H1 (cell line): ENCODE data around the gene FGF6. TPM values are rescaled to one million over a fixed set of nuclear protein-coding genes. Genes with fewer than 3 reads are reported as not detected.

Experiments used
- CTCF ChIA-PET: fragments of 300-600 bp; sonication (Branson Sonifier 250); formaldehyde crosslinking; loops from one replicate; lab custom pipeline; 2021; ENCODE audit not compliant: partially characterized antibody; lab: Charles Lee
- POLR2A ChIA-PET: fragments of 300-600 bp; sonication (Branson Sonifier 250); formaldehyde crosslinking; loops from one replicate; lab custom pipeline; 2021; ENCODE audit warnings: inconsistent platforms; ENCODE audit not compliant: partially characterized antibody; lab: Charles Lee
- DNase-seq, 2 experiments: peaks; one replicate each; pipeline versions ENCODE4 v3.0.0 to v3.0.0-alpha.2; 2010 to 2022; ENCODE audit warnings: low spot score in 2 of 2, low read depth in 1 of 2, mixed read lengths in 1 of 2
- FAIRE-seq: peaks from 2 replicates; lab custom pipeline; 2011; peaks lifted over from hg19 to GRCh38; lab: Jason Lieb, UNC
- H2AFZ ChIP-seq: 2 replicates; pipeline ENCODE4 v1.8.1; 2012; ENCODE audit warnings: low read length, inconsistent platforms
- H2AK5ac ChIP-seq: 2 replicates; pipeline ENCODE4 v1.6.1; 2013; ENCODE audit warnings: low read depth, low read length
- H2BK120ac ChIP-seq: replicated peaks from 2 replicates; pipeline ENCODE3; 2013; ENCODE audit warnings: low read depth, low read length, inconsistent platforms
- H2BK12ac ChIP-seq: 2 replicates; pipeline ENCODE4 v1.6.1; 2013; ENCODE audit warnings: low read depth, low read length
- H2BK15ac ChIP-seq: 2 replicates; pipeline ENCODE4 v1.6.1; 2013; ENCODE audit warnings: low read length
- H2BK20ac ChIP-seq: 2 replicates; pipeline ENCODE4 v1.6.1; 2013; ENCODE audit warnings: low read length
- H2BK5ac ChIP-seq: 2 replicates; pipeline ENCODE4 v1.6.1; 2013; ENCODE audit warnings: low read depth, low read length
- H3K14ac ChIP-seq: 2 replicates; pipeline ENCODE4 v1.6.1; 2013; ENCODE audit warnings: inconsistent platforms; ENCODE audit not compliant: insufficient read length
- H3K18ac ChIP-seq: 2 replicates; pipeline ENCODE4 v1.6.1; 2013; ENCODE audit warnings: low read length; ENCODE audit errors: extremely low read depth
- H3K23ac ChIP-seq: 2 replicates; pipeline ENCODE4 v1.6.1; 2013; ENCODE audit warnings: inconsistent platforms; ENCODE audit not compliant: insufficient read length
- H3K23me2 ChIP-seq: 2 replicates; pipeline ENCODE4 v1.6.1; 2013; ENCODE audit warnings: low read depth, low read length
- H3K27ac ChIP-seq: 2 replicates; pipeline ENCODE4 v1.6.1; 2011; ENCODE audit warnings: low read depth, low read length, inconsistent platforms
- H3K27me3 ChIP-seq, 4 experiments: replicated peaks in 1 of 4; 1 replicate in 1 of 4; 2 replicates in 3 of 4; pipeline versions ENCODE4 v1.6.1 to v1.8.1; 2011 to 2013; ENCODE audit warnings: low read length in 3 of 4, mild to moderate bottlenecking in 3 of 4, inconsistent platforms in 2 of 4, mixed read lengths in 2 of 4, moderate library complexity in 1 of 4; ENCODE audit not compliant: control insufficient read depth in 3 of 4, insufficient read depth in 3 of 4; ENCODE audit errors: extremely low read depth in 1 of 4
- H3K36me3 ChIP-seq, 4 experiments: 2 replicates each; pipeline versions ENCODE4 v1.6.1 to v1.8.1; 2011 to 2013; ENCODE audit warnings: mild to moderate bottlenecking in 4 of 4, low read length in 3 of 4, moderate library complexity in 2 of 4, control low read depth in 1 of 4, inconsistent platforms in 1 of 4; ENCODE audit not compliant: insufficient read depth in 4 of 4, control insufficient read depth in 2 of 4
- H3K4ac ChIP-seq: replicated peaks from 2 replicates; pipeline ENCODE3; 2013; ENCODE audit warnings: low read length, low read depth, mixed read lengths, inconsistent platforms; ENCODE audit not compliant: insufficient read length
- H3K4me1 ChIP-seq, 4 experiments: replicated peaks in 1 of 4; 1 replicate in 1 of 4; 2 replicates in 3 of 4; pipeline versions ENCODE4 v1.6.1 to v1.8.1; 2011 to 2013; ENCODE audit warnings: low read length in 3 of 4, inconsistent platforms in 2 of 4, mixed read lengths in 1 of 4; ENCODE audit not compliant: insufficient read depth in 4 of 4, control insufficient read depth in 3 of 4
- H3K4me2 ChIP-seq, 2 experiments: 2 replicates each; pipeline versions ENCODE4 v1.6.1 to v1.8.1; 2011 to 2013; ENCODE audit warnings: low read depth in 2 of 2, low read length in 2 of 2, control low read depth in 1 of 2, inconsistent platforms in 1 of 2, mild to moderate bottlenecking in 1 of 2; ENCODE audit not compliant: insufficient read depth in 1 of 2
- H3K4me3 ChIP-seq, 4 experiments: fragments of 200-600, 300-600 bp in 1 of 4; sonication (generic), shearing (Covaris generic), sonication (Bioruptor Twin) in 1 of 4; 2 replicates each; pipeline versions ENCODE4 v1.5.1 to v1.8.1; 2011 to 2016; ENCODE audit warnings: low read length in 4 of 4, low read depth in 3 of 4, control low read depth in 2 of 4, inconsistent platforms in 2 of 4, mild to moderate bottlenecking in 2 of 4, mixed read lengths in 1 of 4, moderate library complexity in 1 of 4; ENCODE audit not compliant: insufficient read depth in 2 of 4; ENCODE audit errors: extremely low read depth in 1 of 4
- H3K56ac ChIP-seq: replicated peaks from 2 replicates; pipeline ENCODE3; 2013; ENCODE audit warnings: low read depth, mild to moderate bottlenecking, mixed read lengths, low read length, inconsistent platforms; ENCODE audit not compliant: insufficient read length
- H3K79me1 ChIP-seq: 2 replicates; pipeline ENCODE4 v1.6.1; 2013; ENCODE audit warnings: low read depth, low read length, control low read depth
- H3K79me2 ChIP-seq, 2 experiments: 2 replicates each; pipeline versions ENCODE4 v1.6.1 to v1.8.1; 2012 to 2013; ENCODE audit warnings: low read length in 2 of 2, mild to moderate bottlenecking in 2 of 2, inconsistent platforms in 1 of 2; ENCODE audit not compliant: insufficient read depth in 2 of 2, control insufficient read depth in 1 of 2
- H3K9ac ChIP-seq, 4 experiments: replicated peaks in 1 of 4; 1 replicate in 1 of 4; 2 replicates in 3 of 4; pipeline versions ENCODE4 v1.6.1 to v1.8.1; 2011 to 2013; ENCODE audit warnings: low read depth in 3 of 4, low read length in 3 of 4, control low read depth in 2 of 4, mild to moderate bottlenecking in 2 of 4, moderate library complexity in 2 of 4, inconsistent platforms in 1 of 4; ENCODE audit errors: extremely low read depth in 1 of 4
- H3K9me3 ChIP-seq, 2 experiments: 2 replicates each; pipeline versions ENCODE4 v1.6.1 to v1.8.1; 2012 to 2013; ENCODE audit warnings: mild to moderate bottlenecking in 2 of 2, moderate library complexity in 2 of 2, control low read depth in 1 of 2, inconsistent platforms in 1 of 2, low read depth in 1 of 2, low read length in 1 of 2, mixed read lengths in 1 of 2; ENCODE audit not compliant: insufficient read depth in 2 of 2
- H4K20me1 ChIP-seq, 2 experiments: replicated peaks in 1 of 2; 2 replicates each; pipeline versions ENCODE3 to v1.8.1; 2011 to 2013; ENCODE audit warnings: inconsistent platforms in 2 of 2, low read length in 2 of 2, mild to moderate bottlenecking in 1 of 2; ENCODE audit not compliant: insufficient read depth in 2 of 2, control insufficient read depth in 1 of 2
- H4K5ac ChIP-seq: 2 replicates; pipeline ENCODE4 v1.6.1; 2013; ENCODE audit warnings: low read length, low read depth, mixed read lengths, inconsistent platforms; ENCODE audit not compliant: insufficient read length
- H4K8ac ChIP-seq: 2 replicates; pipeline ENCODE4 v1.8.0; 2013; ENCODE audit warnings: mild to moderate bottlenecking, moderate library complexity, low read length, inconsistent platforms; ENCODE audit not compliant: insufficient read depth; ENCODE audit errors: extremely low read depth
- H4K91ac ChIP-seq: replicated peaks from 2 replicates; pipeline ENCODE3; 2013; ENCODE audit warnings: low read length, mixed read lengths, inconsistent platforms; ENCODE audit not compliant: insufficient read length
- CREB1 ChIP-seq: IDR thresholded peaks from 2 replicates; pipeline ENCODE4 v1.6.1; 2012; ENCODE audit warnings: inconsistent platforms
- CTBP2 ChIP-seq: IDR thresholded peaks from 2 replicates; pipeline ENCODE4 v1.7.0; 2011; ENCODE audit warnings: borderline replicate concordance, mild to moderate bottlenecking, moderate library complexity, mixed read lengths, low read length; ENCODE audit not compliant: insufficient read depth, insufficient read length
- E2F6 ChIP-seq: IDR thresholded peaks from 2 replicates; pipeline ENCODE4 v1.6.1; 2012; ENCODE audit warnings: inconsistent platforms
- GTF2F1 ChIP-seq: IDR thresholded peaks from 2 replicates; pipeline ENCODE4 v1.6.1; 2012; ENCODE audit warnings: low read depth, low read length, improper control_type of control experiment, borderline replicate concordance
- HDAC2 ChIP-seq, 2 experiments: fragments of 300-600 bp in 1 of 2; sonication (generic) in 1 of 2; IDR thresholded peaks; 2 replicates each; pipeline ENCODE4 v1.6.1; 2011 to 2012; ENCODE audit warnings: low read depth in 2 of 2, low read length in 2 of 2, mild to moderate bottlenecking in 2 of 2, moderate library complexity in 2 of 2, borderline replicate concordance in 1 of 2, inconsistent platforms in 1 of 2
- POLR2AphosphoS5 ChIP-seq: IDR thresholded peaks from 2 replicates; pipeline ENCODE4 v1.6.1; 2011; ENCODE audit warnings: low read depth, low read length
- SIN3A ChIP-seq, 2 experiments: IDR thresholded peaks in 1 of 2; conservative IDR thresholded peaks in 1 of 2; 2 replicates each; pipeline ENCODE4 v1.6.1; 2011 to 2012; ENCODE audit warnings: low read length in 2 of 2, improper control_type of control experiment in 1 of 2, low read depth in 1 of 2, mild to moderate bottlenecking in 1 of 2
- TAF1 ChIP-seq: IDR thresholded peaks from 2 replicates; pipeline ENCODE4 v1.6.1; 2011; ENCODE audit warnings: mild to moderate bottlenecking, low read depth, low read length
- WGBS, 2 experiments: shearing (Covaris generic) in 1 of 2; methylation state at CpG; one replicate each; pipeline versions ENCODE4 v1.1.6 to v1.1.7; 2013 to 2015; ENCODE audit warnings: low lambda C conversion rate in 2 of 2, mixed read lengths in 2 of 2, inconsistent platforms in 1 of 2, low coverage in 1 of 2, missing lambda C conversion rate in 1 of 2; ENCODE audit not compliant: insufficient replicate concordance in 2 of 2, insufficient coverage in 1 of 2, insufficient read length in 1 of 2; ENCODE audit errors: extremely low coverage in 1 of 2, missing lambda C conversion rate in 1 of 2; 5-methylcytosine and 5-hydroxymethylcytosine counted together
- polyA plus RNA-seq, 7 experiments: library from polyadenylated mRNA; depleted of rRNA in 3 of 7; stranded (reverse) in 5 of 7; unstranded in 2 of 7; fragments of >200 nt in 5 of 7; fragments of 200-250 nt in 2 of 7; gene quantifications; 1 replicate in 5 of 7; 2 replicates in 1 of 7; 4 replicates in 1 of 7; pipeline versions ENCODE4 v1.2.1 to v1.2.3, GENCODE V29; 2011 to 2013; ENCODE audit warnings: missing spikeins in 2 of 7, mixed read lengths in 2 of 7
- total RNA-seq: library from RNA; stranded (reverse); fragmentation: NEBNext Ultra II Directional; extraction: Animal tissue kit (Norgen Biotek cat#: 25700); gene quantifications from 2 replicates; pipeline ENCODE4 v1.2.1, GENCODE V29; 2021
- TF ChIP-seq, protein P1 (sequence below): IDR thresholded peaks from 2 replicates; pipeline ENCODE4 v1.6.1; 2012; ENCODE audit warnings: low read length, inconsistent platforms

The FGF6 gene
- total and polyA plus RNA-seq, 2 of the 8 experiments (the other 6 are each of a cell fraction or from before 2014, with no cell fraction given): not detected

- no peaks in the 10 kb centered on the region; a peak in 1 of 7 replicates for H3K27me3 ChIP-seq
- 91% methylated on average over 7 of the region's 8 CpGs; no CpG with 5 or more reads in 1 of the 2 experiments for WGBS, 2 experiments
Measured at GRCh38 chr12:4434706-4435425, 10.7 kb downstream of the FGF6 start.

More at GRCh38 chr12:4434706-4435425, 10.7 kb downstream of the FGF6 start:
- Histone ChIP-seq H2BK15ac (no peak overlapping the region; the same call in 1 of the 2 replicates), H3K9me3 (no peaks in the 10 kb centered on the region), H3K4me1 (peaks cover 0 to 8% (median 0%) of the 10 kb centered on the region in 4 experiments; a peak in 1 of 7 replicates), H3K36me3 (no peaks in the 10 kb centered on the region), H3K4ac (no peak overlapping the region), H4K20me1 (no peaks in the 10 kb centered on the region), H3K23me2 (no peaks in the 10 kb centered on the region), H3K56ac (no peak overlapping the region), H3K9ac (no peak overlapping the region), H2BK20ac (no peak overlapping the region), H2AK5ac (no peak overlapping the region), H4K8ac (no peak overlapping the region), H3K4me3 (no peak overlapping the region), H3K27ac (no peak overlapping the region), H4K91ac (no peak overlapping the region), H3K4me2 (no peak overlapping the region), H3K79me2 (no peaks in the 10 kb centered on the region), H4K5ac (no peak overlapping the region), H2AFZ (no peak overlapping the region), H2BK5ac (no peak overlapping the region), H2BK120ac (no peak overlapping the region)
- peak in 1 of 2 experiments; percentile 26 for DNase-seq
- no peak for FAIRE-seq
- CTCF ChIA-PET: interaction anchor here (1.2 to 3.5 kb wide), 3 partner anchors 9 to 386 kb away, joined by 3 to 21 read pairs (median 5); no protein-coding TSS in a partner anchor
- POLR2A ChIA-PET: no interaction called here
- TF ChIP-seq TAF1 (no peak), CTBP2 (no peak), HDAC2 (IDR thresholded peaks at IDR 0.05; ENCODE audit: borderline replicate concordance in 1 of 2, low read depth in 2 of 2, low read length in 2 of 2) (no peak), GTF2F1 (no peak), CREB1 (no peak), POLR2AphosphoS5 (no peak), E2F6 (no peak), SIN3A (conservative IDR thresholded peaks at IDR 0.05 in 1 of 2, IDR thresholded peaks at IDR 0.05 in 1 of 2; ENCODE audit: low read depth in 1 of 2, low read length in 2 of 2) (no peak)
- TF ChIP-seq, protein P1, sequence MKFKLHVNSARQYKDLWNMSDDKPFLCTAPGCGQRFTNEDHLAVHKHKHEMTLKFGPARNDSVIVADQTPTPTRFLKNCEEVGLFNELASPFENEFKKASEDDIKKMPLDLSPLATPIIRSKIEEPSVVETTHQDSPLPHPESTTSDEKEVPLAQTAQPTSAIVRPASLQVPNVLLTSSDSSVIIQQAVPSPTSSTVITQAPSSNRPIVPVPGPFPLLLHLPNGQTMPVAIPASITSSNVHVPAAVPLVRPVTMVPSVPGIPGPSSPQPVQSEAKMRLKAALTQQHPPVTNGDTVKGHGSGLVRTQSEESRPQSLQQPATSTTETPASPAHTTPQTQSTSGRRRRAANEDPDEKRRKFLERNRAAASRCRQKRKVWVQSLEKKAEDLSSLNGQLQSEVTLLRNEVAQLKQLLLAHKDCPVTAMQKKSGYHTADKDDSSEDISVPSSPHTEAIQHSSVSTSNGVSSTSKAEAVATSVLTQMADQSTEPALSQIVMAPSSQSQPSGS: no peak
- TF ChIP-seq, all 59 proteins: peak for 0
- no peaks in the 10 kb centered on the region for H3K79me1 ChIP-seq
- no peak overlapping the region for H3K23ac ChIP-seq
- H3K14ac ChIP-seq: no peak overlapping the region
- H2BK12ac ChIP-seq: no peak overlapping the region
- no peak overlapping the region for H3K18ac ChIP-seq
